HG02981 (cell line): ENCODE data around the gene NPAS3.

Experiments used
- ATAC-seq: cut with Tn5 transposase; IDR thresholded peaks from one replicate; pipeline ENCODE4 v1.9.1; 2021; ENCODE audit warnings: mild to moderate bottlenecking, moderate library complexity; ENCODE audit not compliant: unreplicated experiment

NPAS3 gene

DNA sequence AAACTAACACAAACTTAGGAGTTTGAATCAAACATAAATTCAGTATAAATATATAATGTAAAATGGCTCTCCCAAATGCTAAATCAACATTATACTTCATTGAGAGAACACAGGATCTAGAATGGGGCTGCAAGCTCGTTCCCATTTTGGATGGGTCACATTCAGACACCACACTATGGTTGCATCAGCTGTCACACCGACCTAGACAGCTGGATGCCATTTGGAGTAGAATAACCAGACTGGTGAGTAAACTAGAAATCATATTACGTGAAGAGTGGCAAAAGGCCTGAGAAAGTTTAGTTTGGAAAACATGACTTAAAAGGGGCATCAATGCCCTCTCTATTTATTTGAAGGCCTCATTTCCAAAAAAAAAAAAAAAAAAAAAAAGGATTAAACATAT, 430.4 kb downstream of the NPAS3 start:
- no peak for ATAC-seq

DNA sequence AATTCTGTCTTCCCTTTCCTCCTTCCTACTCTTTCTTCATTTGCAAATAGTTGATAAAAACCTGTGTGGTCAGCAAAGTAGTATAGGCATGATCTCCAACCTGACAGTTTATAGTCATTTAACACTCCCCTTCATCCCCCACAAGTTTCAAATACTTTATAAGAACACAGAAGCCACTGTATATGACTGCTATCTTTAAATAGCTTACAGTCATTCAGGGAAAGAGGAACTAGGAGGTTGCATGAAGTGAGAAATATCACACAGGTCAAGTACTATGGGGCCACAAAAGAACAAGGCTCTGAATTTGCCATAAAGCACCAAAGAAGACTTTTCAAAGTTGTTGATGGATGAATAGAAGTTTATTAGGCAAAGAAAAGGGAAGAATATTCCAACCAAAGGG, 431.3 kb downstream of the NPAS3 start:
- peak; percentile 92 for ATAC-seq

DNA sequence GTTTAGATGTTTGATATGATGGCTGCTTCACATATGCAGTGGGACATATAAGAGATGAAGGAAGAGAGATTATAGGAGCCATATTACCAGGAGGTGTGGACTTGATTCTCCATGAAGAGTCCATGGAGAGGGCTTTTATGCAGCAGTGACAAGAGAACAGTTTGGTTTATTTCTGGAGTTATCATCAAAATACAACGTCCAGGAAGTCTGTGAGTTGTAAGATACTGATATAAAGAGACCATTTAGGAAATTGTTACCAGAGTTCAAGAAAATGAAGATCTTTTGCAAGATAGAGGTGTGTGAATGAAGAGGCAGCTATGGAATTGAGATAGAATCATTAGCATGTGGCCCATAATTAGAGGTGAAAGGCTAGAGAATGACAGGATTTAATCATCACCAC, 431.7 kb downstream of the NPAS3 start:
- ATAC-seq, result no peak

GRCh38 chr14:33375196-33375595, 436.5 kb downstream of the NPAS3 start:
- ATAC-seq, result no peak

GRCh38 chr14:33375786-33376185, 437.1 kb downstream of the NPAS3 start:
- ATAC-seq, result no peak

DNA sequence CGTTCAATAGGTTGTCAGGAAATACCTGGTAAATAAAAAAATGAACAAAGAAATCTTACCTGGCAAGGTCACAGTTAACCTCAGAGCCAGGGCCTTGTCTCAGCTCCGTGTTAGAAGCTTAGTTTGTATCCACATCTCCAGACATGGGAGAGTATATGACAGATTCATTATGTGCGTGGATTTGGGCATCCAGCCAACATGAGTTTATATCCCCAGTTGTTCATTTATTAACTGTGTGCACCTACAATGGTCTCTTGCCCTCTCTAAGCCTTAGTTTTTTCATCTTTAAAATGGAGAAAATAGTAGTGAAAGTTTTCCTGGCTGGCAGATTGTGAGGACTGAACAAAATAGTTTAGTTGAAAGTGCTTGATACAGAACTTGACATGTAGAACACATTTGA, 437.8 kb downstream of the NPAS3 start:
- ATAC-seq, result no peak

DNA sequence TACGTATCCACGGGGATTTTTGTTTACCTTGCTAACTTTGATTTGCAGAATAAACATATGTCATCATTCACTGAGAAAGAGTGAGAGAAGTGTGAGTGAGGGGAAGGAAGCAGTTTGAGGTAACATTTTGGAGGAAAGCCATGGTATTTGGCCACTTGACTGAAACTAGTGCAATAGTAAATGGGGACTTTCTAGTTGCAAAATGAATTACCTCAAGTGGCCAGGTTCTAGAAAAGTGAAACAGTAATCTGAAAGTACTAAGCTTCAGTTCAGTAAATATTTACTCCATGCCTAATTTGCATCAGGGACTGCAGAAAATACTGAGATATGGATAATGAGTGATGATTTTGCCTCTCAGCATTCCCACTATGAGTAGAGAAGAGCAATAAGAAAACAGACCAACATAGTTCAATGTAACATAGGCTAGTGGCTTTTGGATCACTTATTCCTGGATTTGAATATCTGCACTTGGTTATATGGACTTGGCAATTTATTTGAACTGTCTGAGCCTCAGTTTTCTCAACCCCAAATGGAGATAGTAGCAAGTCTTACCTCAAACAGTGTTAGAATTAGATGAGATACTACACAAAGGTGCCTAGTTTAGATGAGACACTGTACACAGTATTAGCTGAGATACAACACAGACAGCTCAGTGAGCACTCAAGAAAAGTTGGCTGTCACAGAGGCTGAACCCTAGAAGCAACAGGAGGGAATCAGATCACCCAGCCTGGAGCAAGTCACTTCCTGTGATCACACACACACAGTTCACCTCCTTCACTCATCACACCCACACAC, 439.1 kb downstream of the NPAS3 start:
- peak; percentile 78 for ATAC-seq

DNA sequence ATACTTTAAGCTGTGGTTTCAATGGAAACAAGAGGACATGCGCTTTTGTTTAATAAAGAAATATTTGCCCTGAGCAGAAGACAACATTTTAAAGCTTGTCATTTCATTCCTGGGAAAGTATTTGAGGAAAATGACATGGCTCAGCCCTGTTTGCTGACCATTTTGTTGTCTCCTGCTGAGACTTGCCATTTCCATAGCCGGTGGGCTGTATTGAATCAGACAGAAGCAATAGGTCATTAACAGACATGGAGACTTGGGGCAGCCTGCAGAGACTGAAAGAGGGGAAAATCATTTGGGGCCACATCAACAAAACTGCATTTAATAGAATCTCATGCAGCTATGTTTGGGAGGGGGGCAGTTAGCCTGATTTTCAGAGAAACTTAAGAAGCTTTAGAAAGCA, 443.0 kb downstream of the NPAS3 start:
- no peak for ATAC-seq

DNA sequence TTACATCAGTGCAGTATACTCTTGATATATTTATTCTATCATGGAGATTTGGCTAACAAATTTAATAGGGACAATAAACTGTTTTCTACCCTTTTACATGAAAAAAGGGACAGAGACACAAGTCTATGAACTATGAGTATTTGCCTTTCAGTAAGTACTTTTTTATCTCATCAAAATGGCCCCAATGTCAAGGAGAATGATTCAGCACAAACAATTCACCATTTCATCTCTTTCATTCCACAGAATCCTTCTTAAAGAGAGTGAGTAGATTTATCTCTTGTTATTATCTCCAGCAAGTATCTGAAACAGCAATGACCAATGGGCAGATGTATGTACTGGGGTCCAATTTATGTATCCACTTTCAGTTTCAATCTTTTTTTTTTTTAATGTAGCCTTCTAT, 447.5 kb downstream of the NPAS3 start:
- no peak for ATAC-seq

DNA sequence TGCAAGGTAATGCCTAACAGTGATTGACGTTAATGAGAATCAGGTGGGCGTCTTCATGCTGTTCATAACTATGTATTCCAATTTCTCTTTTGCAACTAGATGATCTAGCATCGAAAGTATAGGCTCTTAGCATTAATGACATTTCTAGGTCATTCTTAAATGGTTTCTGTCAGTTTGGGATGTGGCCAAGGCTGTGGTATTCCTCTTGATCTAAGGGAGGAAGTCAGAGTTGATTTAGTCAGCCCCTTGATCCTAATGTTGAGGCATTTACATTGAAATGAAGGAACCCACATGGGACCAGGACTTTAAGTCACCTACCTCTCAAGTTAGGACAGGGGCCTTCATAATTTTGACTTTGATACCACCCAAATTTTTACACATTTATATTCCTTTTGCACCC, 448.1 kb downstream of the NPAS3 start:
- ATAC-seq, result no peak

DNA sequence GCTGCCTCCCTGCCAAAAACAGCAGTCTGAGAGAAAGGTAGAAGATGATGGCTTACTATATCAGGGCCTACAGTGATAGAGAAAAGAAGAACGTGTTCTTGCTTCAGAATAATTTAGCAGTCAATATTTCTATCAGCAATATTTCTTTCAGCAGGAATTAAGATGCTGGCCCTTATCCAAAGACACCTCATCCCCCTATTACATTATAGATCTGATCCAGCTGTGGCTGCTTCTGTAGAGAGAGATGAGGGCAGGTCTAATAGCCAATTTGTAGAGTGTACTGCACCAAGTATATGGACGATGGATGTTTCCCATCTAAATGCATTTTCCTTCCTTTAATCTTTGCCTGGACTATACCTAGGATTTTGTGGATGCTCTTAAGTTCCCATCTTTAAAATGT, 451.7 kb downstream of the NPAS3 start:
- ATAC-seq, result no peak

GRCh38 chr14:33393231-33393894, 454.7 kb downstream of the NPAS3 start:
- ATAC-seq, result no peak

DNA sequence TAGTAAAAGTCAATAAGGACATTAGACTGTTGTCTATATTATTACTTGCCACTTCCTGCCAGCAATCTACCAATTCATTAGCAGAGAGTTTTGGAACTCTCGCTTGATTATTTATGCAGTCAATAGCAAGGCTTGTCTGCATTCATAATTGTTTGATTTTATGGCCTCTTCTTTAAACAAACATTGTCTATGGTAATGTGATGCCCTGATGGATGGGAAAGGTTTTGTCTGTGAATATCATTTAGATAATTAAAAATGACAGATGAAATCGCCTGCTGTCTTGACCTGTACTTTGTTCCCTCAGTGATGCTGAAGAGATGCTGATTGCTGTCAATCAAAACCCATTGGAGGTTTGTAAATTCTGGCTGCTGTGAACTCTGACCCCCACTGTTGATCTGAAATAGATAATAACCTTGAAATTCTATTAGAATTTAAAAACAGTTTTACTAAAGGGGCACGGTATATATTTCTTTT, 455.3 kb downstream of the NPAS3 start:
- ATAC-seq, result no peak

DNA sequence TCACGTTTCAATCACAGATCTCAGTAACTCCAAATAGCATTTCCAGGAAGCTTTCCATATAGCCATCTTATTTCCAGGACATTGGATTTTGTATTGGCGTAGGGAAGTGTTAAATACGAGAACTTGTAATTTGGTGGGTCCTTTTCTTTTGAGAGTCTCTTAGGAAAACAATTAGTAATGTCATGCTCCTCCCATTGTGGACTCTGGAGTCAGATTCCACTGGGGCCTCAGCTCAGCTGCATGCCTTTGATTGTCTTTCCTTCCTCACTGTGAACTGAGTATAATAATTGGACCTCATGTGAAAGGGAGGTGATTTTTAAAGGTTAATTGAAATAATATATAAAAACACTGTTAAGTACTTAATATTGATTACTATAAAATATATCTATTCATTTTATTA, 462.6 kb downstream of the NPAS3 start:
- ATAC-seq, result no peak

- ATAC-seq, result no peak
These were observed 463.9 kb downstream of the NPAS3 start for GRCh38 chr14:33402604-33403003.

GRCh38 chr14:33404054-33404453, 465.4 kb downstream of the NPAS3 start:
- ATAC-seq, result no peak

DNA sequence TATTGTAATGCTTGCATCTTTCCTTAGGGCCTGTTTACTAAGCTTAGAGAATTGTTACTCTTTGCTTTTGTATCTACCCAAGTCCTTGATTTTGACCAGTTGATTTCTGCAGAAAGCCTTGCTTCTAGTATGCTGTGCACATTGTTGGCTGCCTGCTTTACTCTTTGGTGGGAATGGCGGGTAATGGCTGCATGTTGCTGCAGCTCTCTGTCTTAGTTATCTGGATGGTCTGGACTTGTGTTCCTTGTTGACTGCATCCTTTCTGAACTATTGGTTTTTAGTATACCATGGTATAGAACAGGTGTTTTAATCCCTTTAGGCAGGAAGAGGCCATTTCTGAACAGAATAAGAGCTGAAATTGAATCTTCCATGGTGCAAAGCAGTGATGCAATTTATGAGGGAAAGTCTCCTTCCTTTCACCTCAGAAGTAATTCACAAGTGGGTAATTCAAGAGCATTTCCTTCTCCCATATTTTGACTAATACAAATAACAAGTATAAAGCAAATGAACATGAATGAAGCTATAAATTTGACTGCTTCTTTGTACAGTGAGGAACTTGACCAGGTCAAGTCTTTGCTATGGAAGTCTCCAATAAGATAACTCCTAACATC, 466.4 kb downstream of the NPAS3 start:
- ATAC-seq, result no peak

GRCh38 chr14:33406766-33407165, 468.1 kb downstream of the NPAS3 start:
- no peak for ATAC-seq

DNA sequence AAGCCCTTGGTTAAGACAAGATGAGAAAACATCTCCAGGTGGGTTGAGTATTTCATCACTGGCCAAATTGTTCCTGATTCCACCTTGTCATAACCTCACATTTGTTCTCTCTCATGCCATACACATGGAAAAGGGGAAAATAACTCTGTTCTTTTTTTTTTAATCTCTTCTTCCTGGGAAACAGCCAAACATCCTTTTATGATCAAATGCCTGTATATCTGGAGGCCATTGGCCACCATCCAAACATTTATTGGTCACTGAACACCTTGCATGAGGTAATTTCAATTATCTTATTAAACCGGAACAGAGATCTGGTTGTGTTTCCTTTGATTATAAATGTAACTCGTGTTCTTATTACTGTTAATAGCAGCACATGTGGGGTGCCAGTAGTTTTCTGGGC, 469.6 kb downstream of the NPAS3 start:
- ATAC-seq, result no peak

DNA sequence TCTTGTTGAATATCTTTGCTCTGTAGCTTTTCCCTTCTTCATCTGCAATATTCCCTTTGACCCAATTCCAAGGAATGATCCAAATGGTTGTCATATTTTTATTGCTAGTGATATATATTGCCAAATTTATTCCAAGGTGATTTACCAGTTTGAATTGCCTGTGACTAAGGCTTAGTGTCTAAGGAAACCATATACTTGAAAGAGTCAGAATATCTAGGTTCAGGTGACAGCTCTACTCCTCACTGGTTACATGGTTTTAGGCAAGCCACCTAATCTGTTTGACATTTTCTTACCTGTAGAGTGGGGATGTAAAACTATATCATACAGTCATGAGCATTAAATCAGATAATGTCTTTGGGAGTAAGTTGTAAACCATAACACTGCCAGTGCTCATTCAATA, 473.8 kb downstream of the NPAS3 start:
- no peak for ATAC-seq

DNA sequence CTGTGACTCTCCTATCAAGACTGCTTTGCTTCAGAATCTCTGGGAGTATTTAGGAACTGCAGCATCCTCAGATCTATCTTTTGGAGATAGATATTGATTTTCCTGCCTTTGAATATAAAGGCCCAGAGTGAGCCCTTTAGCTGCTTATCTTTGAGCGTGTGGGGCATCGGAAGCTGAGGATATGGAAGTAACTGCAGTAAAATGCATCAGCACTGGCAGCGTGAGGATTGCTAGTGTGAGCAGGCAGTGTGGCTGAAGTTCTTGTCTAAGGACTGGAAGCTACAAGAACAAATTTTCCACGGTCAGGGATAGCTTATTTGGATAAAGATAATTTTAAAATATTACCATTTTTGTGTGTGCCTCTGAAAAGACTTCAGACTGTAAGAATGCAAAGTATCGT, 474.7 kb downstream of the NPAS3 start:
- no peak for ATAC-seq

GRCh38 chr14:33414041-33414440, 475.4 kb downstream of the NPAS3 start:
- no peak for ATAC-seq
